Stimulated activated CD8-positive, alpha-beta memory T cell treated with anti-CD3 and anti-CD28 coated beads, Interleukin-4, amount 100 ng/mL, for 1 hour (primary cell): ENCODE measurements around the gene PERP.

Experiments used
- DNase-seq, 2 donors: peaks; one replicate each; pipeline ENCODE4 v3.0.0-alpha.2; 2020; ENCODE audit warnings: low read depth in 2 of 2, low spot score in 1 of 2

Gene PERP

DNA sequence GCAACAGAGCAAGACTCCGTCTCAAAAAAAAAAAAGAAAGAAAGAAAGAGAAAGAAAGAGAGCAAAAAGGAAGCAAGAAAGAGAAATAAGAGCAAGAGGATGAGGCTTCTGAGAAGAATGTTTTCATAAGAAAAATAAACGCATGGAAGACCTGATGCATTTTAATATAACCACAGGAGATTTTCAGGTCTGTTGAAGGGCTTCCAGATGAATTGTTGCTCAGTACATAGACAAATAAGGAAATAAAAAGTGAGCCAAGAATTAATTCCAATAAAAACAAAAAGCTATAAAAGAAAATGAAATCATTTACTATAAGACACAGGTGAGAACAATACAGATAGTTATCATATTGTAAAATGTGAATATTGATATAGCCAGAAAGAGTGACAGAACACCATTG lies 43.5 kb downstream of the PERP start:
- DNase-seq: no peak

DNA sequence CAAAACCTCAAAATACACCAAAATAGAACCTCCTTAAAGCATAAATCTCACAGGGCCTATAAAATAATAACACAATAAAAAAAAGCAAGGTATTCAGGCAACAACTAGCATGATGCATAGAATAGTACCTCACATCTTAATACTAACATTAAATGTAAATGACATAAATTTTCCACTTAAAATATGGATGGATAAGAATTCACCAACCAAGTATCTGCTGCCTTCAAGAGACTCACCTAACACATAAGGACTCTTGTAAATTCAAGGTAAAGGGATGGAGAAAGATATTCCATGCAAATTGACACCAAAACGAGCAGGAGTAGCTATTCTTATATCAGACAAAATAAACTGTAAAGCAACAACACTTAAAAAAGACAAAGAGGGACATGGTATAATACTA lies 52.2 kb downstream of the PERP start:
- DNase-seq: no peak

GRCh38 chr6:138052783-138053182 lies 54.4 kb downstream of the PERP start:
- DNase-seq: no peak

DNA sequence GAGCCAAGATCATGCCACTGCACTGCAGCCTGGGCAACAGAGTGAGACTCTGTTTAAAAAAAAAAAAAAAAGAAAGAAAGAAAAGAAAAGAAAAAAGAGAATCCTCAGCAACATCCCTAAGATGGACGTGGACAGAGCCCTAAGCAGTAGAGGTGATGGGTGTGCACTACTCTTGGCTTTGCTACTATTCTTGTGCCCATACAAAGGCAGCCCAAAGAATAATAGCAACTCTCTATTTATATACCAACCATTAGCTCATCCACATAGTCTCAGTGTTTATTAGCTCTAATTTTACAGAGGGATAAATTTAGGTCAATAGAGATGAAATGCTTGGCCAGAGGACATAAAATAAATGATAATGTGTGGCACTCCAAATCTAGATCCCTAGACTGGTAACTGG lies 62.2 kb downstream of the PERP start:
- no peak for DNase-seq

- no peak for DNase-seq
Measured at GRCh38 chr6:138044458-138044857, 62.8 kb downstream of the PERP start.
